ENCODE data around the gene SPTBN1.

SPTBN1 gene

GRCh38 chr2:54455563-54456361 lies at the start of gene SPTBN1:
Gene SPTBN1, plus strand, starts transcription at chr2:54456327. Its CDS starts 70,092 bp downstream, at chr2:54526419.
- DNase-seq = peak in 1 of 2 experiments; percentile 73

- no peak for DNase-seq
Measured at GRCh38 chr2:54407693-54408092, 48.4 kb upstream of the SPTBN1 start.

GRCh38 chr2:54408288-54408687 lies 47.8 kb upstream of the SPTBN1 start:
- no peak for DNase-seq

- DNase-seq = no peak
Measured at GRCh38 chr2:54409752-54410151, 46.4 kb upstream of the SPTBN1 start.

DNA sequence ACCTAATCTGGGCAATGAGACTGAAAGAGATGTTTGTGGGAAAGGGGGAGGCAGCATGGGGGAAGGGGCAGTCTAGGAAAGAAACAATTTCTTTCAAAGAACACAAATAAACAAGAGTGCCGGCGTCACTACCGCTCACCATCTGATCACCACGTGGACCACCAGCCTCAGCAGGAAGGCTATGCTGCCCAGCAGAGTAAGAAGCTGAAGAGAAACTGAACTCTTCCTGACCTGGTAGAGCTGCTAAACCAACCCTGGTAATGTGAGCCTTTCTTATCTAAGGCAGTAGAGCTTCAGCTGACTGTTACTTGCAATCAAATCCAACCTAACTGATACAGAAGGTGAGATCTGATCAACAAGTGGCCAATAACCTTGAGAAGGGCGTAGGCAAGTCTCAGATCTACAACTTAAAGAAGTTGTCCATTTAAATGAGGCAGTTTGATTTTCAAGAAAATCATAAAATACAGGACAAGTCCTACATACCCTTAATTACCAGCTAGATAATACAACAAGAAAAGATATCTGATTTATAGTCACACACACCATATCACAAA lies 44.2 kb upstream of the SPTBN1 start:
- DNase-seq = no peak

- no peak for DNase-seq
Measured at GRCh38 chr2:54416166-54416813, 39.8 kb upstream of the SPTBN1 start.

- no peak for DNase-seq
Measured at GRCh38 chr2:54416938-54417337, 39.2 kb upstream of the SPTBN1 start.

DNA sequence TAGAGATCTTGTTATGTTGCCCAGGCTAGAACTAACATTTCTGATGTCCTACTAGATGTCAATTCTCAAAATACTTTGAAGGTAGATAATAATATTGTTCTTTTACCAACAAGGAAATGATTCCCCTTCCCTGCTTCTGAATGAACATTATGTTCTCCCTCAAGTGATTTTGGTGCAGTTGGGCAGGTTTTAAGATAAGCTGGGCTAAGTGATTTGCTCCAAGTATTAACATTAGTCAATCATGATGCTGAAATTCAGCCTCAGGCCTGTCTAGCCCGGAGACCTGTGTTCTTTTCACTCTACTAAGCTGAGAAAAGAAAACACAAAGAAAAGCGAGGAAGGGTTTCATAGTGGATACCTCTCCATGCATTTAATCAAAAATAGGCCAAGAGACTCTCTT lies 38.5 kb upstream of the SPTBN1 start:
- DNase-seq = no peak

GRCh38 chr2:54419388-54419787 lies 36.7 kb upstream of the SPTBN1 start:
- DNase-seq = no peak

DNA sequence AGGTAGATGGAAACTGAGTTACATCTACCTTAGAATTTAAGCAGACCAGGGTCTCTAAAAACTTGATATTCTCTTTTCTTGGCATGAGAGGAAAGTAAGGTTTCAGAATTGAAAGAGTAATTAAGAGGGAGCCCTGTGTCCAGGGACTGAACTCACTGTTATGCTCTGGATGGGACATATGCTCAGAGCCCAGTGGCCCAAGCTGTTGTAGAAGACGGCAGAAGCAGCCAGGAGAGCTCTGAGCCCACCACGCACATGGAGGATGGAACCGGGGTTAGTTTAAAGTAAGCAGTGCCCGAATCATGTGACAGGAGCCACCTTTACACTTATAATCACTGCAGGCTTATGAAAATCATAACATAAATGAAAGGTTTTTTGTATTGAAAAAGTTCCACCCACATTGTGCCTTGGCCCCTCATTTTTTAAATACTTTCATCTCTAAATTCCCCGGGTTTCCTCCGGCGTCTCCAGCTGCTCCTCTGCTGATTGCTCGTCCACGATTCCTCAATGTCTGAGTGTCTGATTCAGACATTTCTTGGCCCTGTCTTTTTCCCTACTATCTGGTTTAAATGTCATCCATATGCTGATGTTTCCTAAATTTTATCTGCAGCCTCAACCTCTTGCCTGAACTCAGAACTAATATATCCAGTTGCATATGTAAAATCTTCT lies 36.1 kb upstream of the SPTBN1 start:
- no peak for DNase-seq

DNA sequence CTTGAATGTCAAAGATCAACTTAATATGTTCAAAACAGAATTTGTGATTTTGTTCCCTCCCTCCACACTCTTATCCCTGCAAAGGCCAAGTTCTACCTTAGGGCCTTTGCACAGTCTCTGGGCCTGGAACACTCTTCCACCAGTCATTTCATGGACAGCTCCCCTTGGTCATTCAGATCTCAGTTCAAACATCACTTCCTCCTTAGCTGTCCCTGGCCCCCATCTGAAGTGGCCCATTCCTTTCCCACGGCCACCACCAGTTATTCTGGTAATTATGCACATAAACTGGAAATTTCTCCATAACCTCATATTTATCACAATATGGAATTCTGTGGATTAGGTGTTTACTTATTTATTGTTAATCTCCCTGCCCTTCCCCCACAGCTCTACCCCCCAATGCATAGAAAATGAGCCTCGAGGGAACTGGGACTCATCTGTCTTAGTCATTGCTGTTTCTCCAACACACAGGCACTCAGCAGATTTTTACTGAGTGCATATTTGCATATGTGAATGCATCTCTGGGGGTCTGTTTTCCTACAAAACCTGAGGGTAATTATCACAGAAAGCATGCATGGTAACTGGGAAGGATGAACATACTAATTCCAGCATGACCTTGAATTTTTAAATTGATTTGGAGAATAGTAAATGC lies 35.5 kb upstream of the SPTBN1 start:
- no peak for DNase-seq

DNA sequence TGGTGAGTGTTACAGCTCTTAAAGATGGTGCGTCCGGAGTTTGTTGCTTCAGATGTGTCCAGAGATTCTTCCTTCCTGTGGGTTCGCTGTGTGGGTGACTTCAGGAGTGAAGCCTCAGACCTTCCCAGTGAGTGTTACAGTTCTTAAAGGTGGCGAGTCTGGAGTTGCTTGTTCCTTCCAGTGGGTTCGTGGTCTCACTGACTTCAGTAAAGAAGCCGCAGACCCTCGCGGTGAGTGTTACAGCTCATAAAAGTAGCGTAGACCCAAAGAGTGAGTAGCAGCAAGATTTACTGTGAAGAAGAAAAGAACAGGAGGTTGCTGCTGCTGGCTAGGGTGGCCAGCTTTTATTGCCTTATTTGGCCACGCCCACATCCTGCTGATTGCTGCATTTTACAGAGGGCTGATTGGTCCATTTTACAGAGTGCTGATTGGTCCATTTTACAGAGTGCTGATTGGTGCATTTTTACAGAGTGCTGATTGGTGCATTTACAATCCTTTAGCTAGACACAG lies 34.0 kb upstream of the SPTBN1 start:
- DNase-seq = no peak

GRCh38 chr2:54423213-54423612 lies 32.9 kb upstream of the SPTBN1 start:
- no peak for DNase-seq

DNA sequence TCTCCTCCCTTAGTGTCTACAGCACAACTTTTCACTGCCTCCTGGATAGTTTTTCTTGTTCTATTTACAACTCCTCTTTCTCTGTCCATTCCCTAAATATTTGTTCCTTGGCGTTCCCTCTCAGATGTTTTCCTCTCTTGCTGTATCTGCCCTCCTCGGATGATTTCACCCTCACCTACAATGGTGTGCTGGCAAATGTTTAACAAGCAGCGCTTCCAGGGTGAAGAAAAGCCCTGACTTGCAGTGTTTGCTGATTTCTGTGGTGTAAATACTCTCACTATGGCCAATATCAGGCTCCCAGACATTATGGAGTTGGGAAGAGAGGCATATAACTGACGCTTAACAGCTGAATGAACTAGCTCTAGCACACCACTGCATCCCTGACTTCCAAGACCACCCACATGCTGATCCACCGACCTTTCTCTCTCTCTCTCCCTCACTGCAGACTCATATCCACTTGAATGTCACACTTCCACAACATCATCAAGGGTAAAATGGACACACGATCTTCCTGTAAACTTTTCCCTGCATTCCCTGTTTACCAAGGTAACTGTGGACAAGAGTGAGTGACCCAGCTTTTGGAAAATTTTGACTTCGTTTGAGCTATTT lies 31.5 kb upstream of the SPTBN1 start:
- DNase-seq = no peak

DNA sequence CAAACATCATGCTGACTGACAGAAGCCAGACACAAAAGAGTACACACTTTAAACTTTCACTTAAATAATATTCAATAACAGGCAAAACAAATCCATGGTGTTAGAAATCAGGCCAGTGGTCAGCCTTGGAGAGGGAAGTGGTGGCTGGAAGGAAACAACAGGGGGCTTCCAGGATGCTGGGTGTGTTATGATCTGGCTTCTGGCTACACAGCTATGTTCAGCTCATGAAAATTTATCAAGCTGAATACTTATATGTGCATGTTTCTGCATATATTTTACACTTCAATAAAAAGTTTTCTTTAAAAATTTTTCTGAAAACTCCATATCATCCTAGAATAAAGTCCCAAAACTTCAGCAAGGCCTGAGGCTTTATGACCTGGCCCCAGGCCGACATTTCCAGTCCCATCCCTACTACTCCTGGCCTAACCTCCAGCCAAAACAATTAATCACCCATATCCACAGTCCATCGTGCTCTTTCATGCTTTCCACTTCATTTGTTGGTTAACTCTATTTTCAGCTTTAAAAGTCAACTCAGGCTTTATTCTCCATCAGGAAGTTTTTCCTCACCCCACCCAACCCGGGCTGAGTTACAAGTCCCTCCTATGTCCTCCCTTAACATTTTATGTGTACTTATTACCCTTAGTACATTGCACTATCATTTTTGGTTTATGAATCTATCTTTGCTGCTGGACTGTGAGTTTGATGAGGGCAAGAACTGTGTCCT lies 27.9 kb upstream of the SPTBN1 start:
- DNase-seq = no peak

GRCh38 chr2:54429054-54429453 lies 27.1 kb upstream of the SPTBN1 start:
- DNase-seq = no peak

DNA sequence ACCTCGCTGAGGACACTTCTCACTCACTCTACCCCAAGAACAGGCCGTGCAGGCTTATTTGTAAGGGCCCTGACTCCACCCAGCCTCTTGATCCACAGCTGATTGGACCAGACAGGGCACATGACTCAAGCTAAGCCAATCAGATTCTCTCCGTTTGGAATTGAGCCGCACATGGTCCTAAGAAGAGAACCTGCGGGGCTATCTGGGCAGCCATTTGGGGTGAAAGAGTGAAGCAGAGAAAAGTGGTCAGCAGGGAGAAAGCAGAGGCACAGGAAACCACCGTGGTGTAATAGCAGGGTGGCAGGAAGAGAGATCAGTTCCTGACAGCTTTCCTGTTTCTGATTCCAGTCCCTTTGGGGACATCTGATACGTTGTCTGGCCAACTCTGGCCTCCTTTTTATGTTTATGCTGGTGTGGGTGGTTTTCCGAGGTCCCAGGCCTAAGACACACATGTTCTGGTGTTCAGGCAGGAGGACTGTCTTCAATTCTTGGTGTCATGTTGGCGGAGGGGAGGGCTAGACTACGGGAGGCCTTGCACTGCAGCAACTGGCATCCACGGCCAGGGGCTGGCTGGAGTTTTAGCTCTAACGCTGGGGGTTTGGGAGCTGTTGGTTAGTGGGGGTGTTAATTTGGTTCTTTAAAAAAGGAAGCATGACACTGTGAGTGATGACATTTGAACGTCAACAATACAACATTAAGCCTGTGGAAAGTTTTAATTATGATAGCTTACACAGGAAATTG lies 26.1 kb upstream of the SPTBN1 start:
- DNase-seq = no peak

- no peak for DNase-seq
Measured at GRCh38 chr2:54430649-54431048, 25.5 kb upstream of the SPTBN1 start.

GRCh38 chr2:54432251-54433015 lies 23.7 kb upstream of the SPTBN1 start:
- DNase-seq = no peak

GRCh38 chr2:54434229-54434628 lies 21.9 kb upstream of the SPTBN1 start:
- no peak for DNase-seq
